CD4-positive, alpha-beta T cell treated with Interleukin-17A for 4 hours (primary cell): ENCODE data around the gene TNFRSF19.
"Not testable (repeated sequence)": the region's sequence is repeated elsewhere in the genome, so short reads cannot be mapped to it uniquely, and the experiment has no call there.

Experiments
- DNase-seq: peaks from one replicate; pipeline ENCODE4 v3.0.0-alpha.2; 2020; ENCODE audit warnings: mixed read lengths

The TNFRSF19 gene

DNA sequence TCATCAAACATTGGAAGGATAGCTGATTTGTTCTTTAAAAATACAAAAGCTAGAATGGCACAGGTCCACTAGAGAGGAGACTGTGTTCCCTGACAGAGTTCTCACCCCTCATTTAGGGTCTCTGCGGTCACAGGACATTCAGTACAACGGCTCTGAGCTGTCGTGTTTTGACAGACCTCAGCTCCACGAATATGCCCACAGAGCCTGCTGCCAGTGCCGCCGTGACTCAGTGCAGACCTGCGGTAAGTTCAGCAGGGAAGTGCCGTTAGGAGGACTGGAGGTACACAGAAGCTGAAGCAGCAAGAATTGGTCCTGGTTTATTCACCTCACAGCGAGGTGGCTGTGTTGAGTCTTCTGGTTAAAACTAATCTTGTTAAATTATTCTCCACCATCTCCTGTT is 90.0 kb downstream of the TNFRSF19 start:
- no peak for DNase-seq

DNA sequence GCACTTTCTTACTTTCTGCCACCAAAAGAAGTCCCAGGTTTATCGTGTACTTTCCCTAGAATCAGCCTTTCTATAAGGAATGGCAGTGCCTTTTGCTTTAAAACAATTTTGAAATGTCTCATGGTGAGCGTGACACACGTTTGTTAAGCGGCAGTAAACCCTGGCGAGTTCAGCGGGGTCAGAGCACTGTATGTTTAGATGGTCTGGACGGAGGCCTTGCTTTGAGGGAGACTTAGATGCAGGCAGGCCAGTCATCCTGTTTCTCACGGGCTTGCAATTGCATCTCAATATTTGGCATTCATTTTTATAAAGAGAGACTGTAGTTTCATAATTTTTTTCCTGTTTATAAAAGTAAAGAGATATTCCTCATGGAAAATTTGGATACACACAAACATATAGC is 96.4 kb downstream of the TNFRSF19 start:
- no peak for DNase-seq

DNA sequence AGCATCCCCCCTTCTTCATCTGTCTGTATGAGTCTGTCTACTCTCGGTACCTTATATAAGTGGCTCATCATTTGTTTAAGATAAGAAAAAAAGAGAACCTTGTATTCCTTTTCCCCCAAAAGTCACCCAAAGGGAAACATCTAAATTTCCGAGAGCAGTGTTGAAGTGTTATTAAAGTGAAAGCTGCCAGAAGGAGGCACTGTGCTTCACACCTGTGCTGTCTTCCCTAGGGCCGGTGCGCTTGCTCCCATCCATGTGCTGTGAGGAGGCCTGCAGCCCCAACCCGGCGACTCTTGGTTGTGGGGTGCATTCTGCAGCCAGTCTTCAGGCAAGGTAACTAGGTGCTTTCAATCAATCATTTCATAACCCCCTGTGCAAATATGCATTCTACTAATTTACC is 97.5 kb downstream of the TNFRSF19 start:
- peak; percentile 12 for DNase-seq

DNA sequence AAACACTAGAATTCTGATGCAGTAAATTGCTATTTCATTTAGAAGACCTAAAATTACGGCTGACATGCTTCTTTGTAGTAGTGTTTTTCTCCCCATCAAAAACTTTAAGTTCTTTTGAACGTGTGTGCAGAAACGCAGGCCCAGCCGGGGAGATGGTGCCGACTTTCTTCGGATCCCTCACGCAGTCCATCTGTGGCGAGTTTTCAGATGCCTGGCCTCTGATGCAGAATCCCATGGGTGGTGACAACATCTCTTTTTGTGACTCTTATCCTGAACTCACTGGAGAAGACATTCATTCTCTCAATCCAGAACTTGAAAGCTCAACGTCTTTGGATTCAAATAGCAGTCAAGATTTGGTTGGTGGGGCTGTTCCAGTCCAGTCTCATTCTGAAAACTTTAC is 98.3 kb downstream of the TNFRSF19 start:
- no peak for DNase-seq

DNA sequence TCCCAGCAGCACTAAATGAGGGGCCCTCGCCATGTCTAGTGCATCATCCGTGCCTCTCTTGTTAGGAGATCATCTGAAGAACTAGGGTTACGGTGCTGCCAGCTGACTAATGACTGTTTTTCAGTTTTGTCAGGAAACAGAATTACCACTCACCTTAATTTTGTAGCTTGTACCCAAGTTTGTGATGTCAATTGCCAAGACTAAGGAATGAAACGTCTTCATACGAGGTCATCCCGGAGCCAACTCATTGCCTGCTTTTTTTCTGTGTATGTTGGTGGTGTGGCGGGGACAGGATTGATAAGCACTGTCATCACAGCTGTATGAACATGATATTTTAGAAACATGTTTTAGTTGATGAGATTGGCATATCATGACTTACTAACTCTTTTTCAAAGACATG is 100.6 kb downstream of the TNFRSF19 start:
- no peak for DNase-seq

DNA sequence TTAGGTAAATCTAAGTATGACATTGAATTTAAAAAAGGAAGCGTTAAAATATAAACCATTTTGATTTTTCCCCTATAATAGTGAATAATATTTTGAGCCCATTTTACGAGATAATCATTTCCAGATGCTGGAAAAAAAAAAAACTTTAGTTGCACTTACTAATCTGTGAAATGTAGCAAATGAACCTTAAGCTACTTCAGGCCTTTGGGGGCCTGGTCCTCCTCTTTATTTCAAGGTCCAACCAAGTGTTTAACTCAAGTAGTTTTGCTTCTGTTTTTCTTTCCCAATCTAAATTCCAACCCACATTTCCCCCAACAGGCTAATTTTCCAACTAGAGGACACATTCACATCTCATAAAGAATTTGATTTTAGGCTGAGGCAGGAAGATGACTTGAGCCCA is 101.2 kb downstream of the TNFRSF19 start:
- no peak for DNase-seq

DNA sequence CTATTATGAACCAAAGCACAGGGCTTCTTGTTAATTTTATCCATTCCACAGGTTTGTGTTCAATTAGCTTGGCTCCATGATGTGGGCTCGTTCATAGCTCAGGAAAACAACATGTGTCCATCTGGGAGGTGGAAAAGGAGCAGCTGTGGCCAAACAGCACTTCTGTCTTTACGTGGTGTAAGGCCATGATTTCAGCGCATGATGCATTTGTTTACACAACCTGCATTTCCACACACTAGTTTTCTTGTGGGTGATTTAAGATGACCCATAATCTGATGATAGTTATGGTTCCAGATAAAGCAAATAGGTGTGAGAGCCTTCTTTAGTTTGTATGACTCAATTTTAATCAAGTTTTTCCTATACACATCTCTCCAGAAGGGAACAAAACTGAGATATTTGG is 101.7 kb downstream of the TNFRSF19 start:
- DNase-seq: no peak

DNA sequence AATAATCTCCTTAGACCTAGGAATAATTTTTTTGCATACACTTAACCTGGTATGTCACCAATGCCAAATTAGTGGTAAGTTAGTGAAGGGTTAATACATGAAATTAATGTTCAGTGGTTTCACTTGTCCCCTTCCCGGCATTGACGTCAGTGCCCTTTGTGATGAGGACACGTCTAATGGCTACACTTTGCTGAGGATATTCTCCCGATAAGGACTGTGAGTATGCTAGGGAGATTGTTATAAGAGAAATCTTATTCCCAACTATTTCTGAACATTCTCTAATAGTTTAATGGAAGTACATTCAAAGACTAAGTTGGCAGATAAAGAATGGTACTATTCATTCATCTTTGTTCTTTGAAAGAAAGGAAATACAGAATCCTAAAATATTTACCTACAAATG is 102.4 kb downstream of the TNFRSF19 start:
- no peak for DNase-seq

DNA sequence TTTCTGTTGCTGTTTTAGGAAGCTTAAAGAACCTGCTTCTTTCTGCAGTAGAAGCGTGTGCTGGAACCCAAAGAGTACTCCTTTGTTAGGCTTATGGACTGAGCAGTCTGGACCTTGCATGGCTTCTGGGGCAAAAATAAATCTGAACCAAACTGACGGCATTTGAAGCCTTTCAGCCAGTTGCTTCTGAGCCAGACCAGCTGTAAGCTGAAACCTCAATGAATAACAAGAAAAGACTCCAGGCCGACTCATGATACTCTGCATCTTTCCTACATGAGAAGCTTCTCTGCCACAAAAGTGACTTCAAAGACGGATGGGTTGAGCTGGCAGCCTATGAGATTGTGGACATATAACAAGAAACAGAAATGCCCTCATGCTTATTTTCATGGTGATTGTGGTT is 103.1 kb downstream of the TNFRSF19 start:
- no peak for DNase-seq

DNA sequence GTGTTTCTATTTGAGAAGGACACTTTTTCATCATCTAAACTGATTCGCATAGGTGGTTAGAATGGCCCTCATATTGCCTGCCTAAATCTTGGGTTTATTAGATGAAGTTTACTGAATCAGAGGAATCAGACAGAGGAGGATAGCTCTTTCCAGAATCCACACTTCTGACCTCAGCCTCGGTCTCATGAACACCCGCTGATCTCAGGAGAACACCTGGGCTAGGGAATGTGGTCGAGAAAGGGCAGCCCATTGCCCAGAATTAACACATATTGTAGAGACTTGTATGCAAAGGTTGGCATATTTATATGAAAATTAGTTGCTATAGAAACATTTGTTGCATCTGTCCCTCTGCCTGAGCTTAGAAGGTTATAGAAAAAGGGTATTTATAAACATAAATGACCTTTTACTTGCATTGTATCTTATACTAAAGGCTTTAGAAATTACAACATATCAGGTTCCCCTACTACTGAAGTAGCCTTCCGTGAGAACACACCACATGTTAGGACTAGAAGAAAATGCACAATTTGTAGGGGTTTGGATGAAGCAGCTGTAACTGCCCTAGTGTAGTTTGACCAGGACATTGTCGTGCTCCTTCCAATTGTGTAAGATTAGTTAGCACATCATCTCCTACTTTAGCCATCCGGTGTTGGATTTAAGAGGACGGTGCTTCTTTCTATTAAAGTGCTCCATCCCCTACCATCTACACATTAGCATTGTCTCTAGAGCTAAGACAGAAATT is 103.8 kb downstream of the TNFRSF19 start:
- DNase-seq: no peak

DNA sequence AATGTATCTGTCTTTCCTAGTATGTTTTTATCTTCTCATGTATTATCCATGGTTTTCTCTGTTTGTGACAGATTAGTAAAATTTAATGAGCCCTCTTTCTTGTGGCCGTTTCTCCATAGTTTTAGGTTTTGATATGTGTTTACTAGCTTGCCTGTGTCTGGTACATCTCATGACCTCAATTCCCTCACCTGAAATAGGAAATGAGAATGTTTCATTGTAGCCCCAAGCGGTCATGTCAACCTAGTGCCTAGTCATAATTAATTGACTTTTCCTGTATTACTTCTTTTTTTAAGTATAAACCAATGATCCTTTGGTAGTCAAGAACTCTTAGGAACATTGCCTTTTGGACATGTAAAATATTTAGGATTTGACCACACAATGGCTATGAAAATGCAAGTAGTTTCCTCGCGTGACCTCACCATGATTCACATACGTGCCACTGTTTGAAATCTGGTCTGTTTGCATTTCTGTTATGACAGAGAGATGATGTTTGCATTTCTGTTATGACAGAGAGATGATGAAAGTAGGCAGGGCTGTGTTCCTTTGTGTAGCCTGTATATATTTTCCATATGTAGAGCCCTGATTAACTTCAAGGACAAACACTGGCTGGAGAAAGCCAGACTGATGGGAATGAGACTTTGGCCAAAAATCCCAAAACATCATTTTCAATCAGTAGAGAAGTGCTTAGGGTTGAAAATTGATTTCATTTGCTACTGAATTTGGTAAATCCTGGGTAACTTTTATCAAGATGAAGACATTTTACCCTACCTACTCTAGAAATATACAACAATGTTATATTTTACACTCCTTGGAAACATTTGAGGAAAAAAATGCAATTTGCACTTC is 104.8 kb downstream of the TNFRSF19 start:
- no peak for DNase-seq

DNA sequence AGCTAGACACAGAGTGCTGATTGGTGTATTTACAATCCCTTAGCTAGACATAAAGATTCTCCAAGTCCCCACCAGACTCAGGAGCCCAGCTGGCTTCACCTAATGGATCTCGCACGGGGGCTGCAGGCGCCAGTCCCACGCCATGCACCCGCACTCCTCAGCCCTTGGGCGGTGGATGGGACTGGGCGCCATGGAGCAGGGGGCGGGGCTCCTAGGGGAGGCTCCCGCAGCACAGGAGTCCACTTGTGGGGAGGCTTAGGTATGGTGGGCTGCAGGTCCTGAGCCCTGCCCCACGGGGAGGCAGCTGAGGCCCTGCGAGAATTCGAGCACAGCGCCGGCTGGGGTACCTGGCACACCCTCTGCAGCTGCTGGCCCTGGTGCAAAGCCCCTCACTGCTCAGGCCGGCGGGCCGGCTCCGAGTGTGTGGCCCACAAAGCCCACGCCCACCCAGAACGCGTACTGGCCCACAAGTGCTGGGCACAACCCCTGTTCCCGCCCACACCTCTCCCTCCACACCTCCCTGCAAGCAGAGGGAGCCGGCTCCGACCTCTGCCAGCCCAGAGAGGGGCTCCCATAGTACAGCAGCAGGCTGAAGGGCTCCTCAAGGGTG is 107.6 kb downstream of the TNFRSF19 start:
- not testable (repeated sequence) for DNase-seq

DNA sequence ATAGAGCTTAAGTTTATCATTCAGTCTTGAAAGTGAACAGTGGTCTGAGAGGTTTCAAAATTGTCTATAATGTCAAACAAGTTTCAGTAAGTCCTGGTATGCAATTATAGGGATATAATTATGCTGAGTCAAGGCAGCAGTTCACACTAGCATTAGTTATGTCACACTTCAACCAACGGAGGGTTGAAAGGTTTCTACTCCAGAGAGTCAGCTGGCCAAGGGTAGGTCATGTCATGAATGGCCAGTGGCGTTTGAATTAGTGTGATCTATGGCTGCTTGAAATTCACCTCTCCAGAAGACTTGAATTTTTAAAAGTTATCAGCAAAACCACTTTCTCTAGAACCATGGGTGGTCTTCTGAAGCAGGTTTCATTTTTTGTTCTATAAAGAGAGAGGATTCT is 108.6 kb downstream of the TNFRSF19 start:
- DNase-seq: no peak

DNA sequence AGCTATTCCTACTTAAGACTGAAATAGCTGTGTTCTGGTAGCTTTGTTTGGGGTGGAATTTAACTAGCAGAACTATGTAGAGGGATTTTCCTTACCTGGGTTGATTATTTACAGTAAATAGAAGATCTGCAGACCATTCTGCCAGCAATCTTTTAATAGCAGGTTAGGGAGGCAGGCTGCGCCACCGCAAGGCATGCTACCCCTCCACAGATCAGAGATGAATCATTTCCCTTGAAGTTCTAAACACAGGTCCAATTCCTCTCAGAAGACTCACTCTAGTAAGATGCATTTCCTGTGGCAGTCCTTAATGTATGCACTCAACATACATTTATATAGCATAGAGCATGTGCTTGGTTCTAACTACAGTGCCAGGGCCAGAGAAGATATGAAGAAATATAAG is 109.0 kb downstream of the TNFRSF19 start:
- DNase-seq: peak; percentile 19

DNA sequence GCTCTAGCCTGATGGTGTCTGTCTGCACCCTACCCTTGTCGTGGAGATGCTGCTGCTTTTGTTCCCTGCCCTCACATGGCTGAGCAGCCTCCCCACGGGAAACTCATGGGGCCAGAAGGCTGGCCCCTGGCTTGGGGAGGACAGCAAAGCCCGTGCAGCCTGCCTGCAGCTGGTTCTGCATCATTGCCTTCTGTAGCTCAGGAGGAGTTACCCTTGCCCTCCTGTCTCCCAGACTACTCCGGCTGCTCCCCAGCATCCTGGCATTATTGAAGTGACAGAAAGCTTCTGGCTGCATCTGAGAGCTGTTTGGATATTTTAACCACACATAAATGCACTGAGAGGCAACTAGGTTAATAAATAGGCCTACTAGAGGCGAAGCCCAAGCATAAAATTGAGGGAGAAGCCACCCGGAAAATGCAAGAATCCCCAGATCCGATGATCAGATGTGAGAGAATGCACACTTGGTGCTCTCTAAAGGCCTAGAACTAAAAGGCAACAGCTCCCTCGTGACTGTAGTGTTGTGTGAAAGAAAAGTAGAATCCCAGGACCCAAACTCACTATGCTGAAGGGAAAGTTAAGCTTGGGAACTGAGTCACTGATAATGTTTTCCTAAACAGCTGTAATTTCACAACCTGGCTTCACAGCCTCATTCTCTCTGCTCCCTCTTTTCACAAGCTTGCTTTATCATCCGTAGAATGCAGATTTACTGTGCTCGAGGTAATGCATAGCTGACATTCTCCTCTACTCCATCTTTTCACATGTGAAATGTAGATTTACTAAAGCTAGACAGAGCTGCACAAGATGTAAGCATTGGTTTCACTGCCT is 110.8 kb downstream of the TNFRSF19 start:
- DNase-seq: no peak

DNA sequence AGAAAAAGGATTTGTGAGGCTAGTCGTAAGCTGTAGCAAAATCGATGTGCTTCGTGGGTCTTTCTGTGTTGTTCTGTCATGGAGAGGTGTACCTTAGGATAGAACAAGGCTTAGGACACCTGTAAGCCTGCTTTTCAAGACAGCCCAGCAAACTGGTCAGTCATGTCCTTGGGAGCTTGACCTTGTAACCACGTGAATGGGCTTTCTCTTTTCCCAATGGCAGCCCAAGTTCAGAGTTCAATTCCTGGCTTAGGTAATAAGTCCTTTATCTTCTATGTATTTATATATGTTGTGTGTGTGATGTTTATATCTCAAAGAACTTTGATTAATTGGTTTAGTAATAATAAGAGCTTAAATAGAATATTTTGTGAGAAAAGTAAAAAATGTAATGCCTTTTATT is 112.9 kb downstream of the TNFRSF19 start:
- DNase-seq: no peak

DNA sequence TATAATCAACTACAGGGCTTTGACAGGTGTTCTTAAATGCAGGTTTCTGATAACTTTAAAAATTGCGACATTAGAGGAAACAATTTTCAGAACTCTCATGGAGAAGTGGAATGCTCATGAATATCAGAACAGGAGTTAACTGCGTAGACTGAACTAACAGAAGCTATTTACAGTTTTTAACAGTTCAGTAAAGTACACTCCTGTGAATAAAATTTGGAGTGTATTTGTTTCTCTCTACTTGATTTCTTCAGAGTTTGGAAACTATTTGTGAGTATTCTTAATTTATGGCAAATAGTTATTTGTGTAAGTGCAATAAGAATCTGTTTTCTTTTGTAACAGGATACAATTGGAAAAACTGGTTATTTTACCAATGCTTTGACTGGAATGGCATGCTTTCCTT is 114.4 kb downstream of the TNFRSF19 start:
- no peak for DNase-seq

DNA sequence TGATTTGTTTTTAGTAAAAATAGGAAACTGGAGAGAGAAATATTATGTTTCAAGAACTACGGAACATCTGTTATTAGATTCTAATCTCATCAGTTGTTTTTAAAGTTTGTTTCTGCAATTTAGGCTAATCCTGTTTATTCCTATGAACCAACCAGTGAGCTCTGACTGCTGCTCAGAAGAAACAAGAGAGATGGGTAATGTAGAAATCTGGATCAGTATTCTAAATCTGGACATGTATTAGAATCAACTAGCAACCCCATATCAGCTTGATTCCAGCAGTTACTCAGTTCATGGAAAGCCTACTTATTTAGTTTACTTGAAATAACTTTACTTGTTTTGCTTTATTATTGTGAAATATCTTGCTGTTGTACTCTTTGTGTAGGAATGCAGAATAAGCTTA is 115.2 kb downstream of the TNFRSF19 start:
- no peak for DNase-seq

DNA sequence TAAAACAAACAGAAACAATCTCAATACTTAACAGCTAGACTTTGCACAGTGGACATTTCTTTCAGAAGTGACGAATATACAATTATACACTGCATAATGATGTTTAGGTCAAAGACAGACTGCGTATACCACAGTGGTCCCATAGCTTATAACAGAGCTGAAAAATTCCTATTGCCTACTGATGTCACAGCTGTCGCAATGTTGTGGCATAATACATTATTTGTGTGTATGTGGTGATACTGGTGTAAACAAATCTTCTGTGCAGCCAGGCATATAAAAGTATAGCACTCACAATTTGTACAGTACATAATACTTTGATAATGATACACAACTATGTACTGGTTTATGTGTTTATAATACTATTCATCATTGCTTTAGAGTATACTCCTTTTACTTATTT is 116.7 kb downstream of the TNFRSF19 start:
- DNase-seq: no peak

DNA sequence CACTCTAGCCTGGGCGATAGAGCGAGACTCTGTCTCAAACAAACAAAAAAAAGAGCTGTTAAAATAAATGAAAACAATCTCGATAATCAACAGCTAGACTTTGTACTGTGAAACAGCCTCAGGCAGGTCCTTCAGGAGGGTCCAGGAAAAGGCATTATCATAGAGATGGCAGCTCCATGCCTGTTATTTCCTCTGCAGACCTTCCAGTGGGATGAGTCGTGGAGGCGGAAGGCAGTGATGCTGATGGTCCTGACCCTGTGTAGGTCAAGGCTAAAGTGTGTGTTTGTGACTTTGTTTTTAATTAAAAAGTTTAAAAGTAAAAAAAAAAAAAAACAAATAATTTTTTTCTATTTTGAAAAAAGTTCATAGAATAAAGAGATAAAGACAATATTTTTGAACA is 117.4 kb downstream of the TNFRSF19 start:
- no peak for DNase-seq

DNA sequence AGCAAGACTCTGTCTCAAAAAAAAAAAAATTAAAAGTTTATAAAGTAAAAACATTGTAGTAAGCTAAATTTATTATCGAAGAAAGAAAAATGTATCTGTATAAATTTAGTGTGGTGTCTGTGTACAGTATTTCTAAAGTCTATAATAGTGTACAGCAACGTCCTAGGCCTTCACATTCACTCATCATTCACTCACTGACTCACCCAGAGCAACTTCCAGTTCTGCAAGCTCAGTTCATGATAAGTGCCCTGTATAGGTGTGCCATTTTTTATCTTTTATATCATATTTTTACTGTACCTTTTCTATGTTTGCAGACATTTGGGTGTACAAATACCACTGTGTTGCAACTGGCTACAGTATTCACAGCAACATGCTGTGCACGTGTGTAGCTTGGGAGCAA is 118.1 kb downstream of the TNFRSF19 start:
- no peak for DNase-seq

DNA sequence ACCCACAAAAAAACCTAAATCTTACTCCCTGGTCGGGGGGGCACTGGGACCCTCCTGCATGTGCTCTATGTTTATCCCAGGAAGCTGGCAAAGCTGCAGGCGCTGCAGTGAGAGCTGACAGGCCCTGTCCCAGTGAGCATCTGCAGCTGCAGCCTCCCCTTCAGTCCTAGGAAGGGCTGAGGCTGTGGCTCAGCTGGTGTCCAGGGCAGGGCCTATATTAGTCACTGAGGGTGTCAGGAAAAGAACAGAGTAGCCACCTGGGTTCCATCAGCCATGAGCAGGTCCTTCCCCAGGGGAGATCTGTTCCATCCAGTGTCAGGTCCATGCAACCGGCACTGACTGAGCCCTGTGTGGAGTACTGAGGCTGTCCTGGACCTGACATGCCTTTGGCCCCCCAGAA is 120.5 kb downstream of the TNFRSF19 start:
- no peak for DNase-seq

DNA sequence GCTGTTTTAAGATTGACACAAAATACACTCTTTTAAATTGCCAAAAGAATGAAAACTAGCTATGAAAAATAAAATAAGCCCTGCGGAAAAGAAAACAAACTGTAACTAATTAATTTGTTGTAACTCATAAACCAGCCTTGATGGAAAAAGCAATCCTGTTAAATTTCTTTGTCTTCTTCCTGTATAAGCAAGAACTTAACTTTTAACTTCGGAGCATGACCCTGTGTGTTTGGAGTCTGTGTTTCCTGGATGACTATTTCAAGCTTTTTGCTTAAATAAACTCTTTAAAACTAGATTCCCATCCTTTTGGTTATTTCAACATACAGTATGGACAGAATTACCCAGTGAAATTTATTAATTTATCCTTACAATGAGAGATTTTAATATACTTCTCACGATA is 122.6 kb downstream of the TNFRSF19 start:
- no peak for DNase-seq
